Renal cortex interstitium (tissue), 11 donors: ENCODE data around the gene CPT1C. TPM values are rescaled to one million over a fixed set of nuclear protein-coding genes. Genes with fewer than 3 reads are reported as not detected.

ENCODE experiments used
- DNase-seq, 11 donors: peaks; one replicate each; pipeline ENCODE4 v3.0.0-alpha.2; 2013; ENCODE audit warnings: low read depth in 9 of 11, low spot score in 4 of 11; ENCODE audit errors: extremely low read depth in 1 of 11
- polyA plus RNA-seq, 3 donors: library from polyadenylated mRNA; unstranded; fragments of 120-200 nt; gene quantifications; one replicate each; pipeline ENCODE4 v1.2.1, GENCODE V29; 2013; ENCODE audit not compliant: insufficient read length in 3 of 3

The CPT1C gene
- polyA plus RNA-seq, 3 donors: 8.0 to 12.8 (median 11.1) TPM

GRCh38 chr19:49657493-49658138, 33.3 kb upstream of the CPT1C start:
- no peak for DNase-seq

GRCh38 chr19:49658139-49658517, 32.8 kb upstream of the CPT1C start:
- DNase-seq: no peak

- no peak for DNase-seq
These were observed 32.1 kb upstream of the CPT1C start for GRCh38 chr19:49658566-49659442.

GRCh38 chr19:49660338-49660961, 30.5 kb upstream of the CPT1C start:
- no peak for DNase-seq

- no peak for DNase-seq
These were observed 28.9 kb upstream of the CPT1C start for GRCh38 chr19:49662011-49662410.

GRCh38 chr19:49663224-49663623, 27.7 kb upstream of the CPT1C start:
- DNase-seq: no peak

- peak in 7 of 11 donors; percentile 63 to 76 (median 73) for DNase-seq
These were observed 26.5 kb upstream of the CPT1C start for GRCh38 chr19:49664171-49665035.

GRCh38 chr19:49665036-49665350, 25.9 kb upstream of the CPT1C start:
- no peak for DNase-seq

- DNase-seq: peak; percentile 92 to 98 (median 95)
These were observed 25.4 kb upstream of the CPT1C start, which contains the start of the genes BCL2L12 and IRF3 for GRCh38 chr19:49665351-49666119. Gene BCL2L12, plus strand, starts transcription at chr19:49665933. Its CDS starts 760 bp downstream, at chr19:49666693. Gene IRF3, minus strand, starts transcription at chr19:49665857. Its CDS starts 1,019 bp downstream, at chr19:49664838.

- peak in 1 of 11 donors; percentile 43 for DNase-seq
These were observed 24.8 kb upstream of the CPT1C start for GRCh38 chr19:49666120-49666444.

GRCh38 chr19:49667473-49667872, 23.4 kb upstream of the CPT1C start:
- DNase-seq: no peak

- DNase-seq: no peak
These were observed 21.4 kb upstream of the CPT1C start for GRCh38 chr19:49669516-49669915.

GRCh38 chr19:49672131-49672919, 18.6 kb upstream of the CPT1C start:
- peak in 5 of 11 donors; percentile 53 to 73 (median 70) for DNase-seq

- DNase-seq: peak in 10 of 11 donors; percentile 79 to 99 (median 86)
These were observed 14.7 kb upstream of the CPT1C start for GRCh38 chr19:49676136-49676783.

GRCh38 chr19:49676784-49677230, 14.1 kb upstream of the CPT1C start:
- DNase-seq: peak; percentile 100

- peak in 2 of 11 donors; percentile 46 to 56 for DNase-seq
These were observed 13.6 kb upstream of the CPT1C start, which contains the start of gene PRMT1 for GRCh38 chr19:49677231-49677900. Gene PRMT1, plus strand, starts transcription at chr19:49677271. Its CDS starts 10 bp downstream, at chr19:49677281.
